GM18502 (cell line): ENCODE data around the gene PRKAR1B.

Experiments used
- ATAC-seq: cut with Tn5 transposase; IDR thresholded peaks from one replicate; pipeline ENCODE4 v1.9.1; 2021; ENCODE audit warnings: mild to moderate bottlenecking; ENCODE audit not compliant: unreplicated experiment, poor library complexity

The PRKAR1B gene

GRCh38 chr7:742791-743190, 15.7 kb upstream of the PRKAR1B start:
- no peak for ATAC-seq

DNA sequence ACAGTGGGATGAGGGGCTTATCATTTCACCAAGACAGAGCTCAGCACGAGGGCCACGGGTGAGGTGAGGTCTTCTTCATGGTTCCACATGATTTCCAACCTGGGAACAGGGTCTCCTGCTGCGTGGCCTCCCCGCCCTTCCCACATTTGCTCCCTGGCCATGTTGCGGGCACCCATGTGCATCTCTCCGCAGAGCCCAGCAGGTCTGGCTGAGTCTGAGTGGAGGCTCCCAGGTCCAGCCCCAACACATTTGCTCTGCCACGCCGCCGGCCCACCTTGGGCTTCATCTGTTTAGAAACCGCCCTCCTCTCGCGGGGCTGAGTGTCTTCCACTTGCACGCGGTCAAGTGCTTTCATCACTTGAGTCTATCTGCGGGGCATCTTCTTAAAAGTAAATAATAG, 14.8 kb upstream of the PRKAR1B start:
- ATAC-seq, result no peak

- no peak for ATAC-seq
These were observed 14.2 kb upstream of the PRKAR1B start for GRCh38 chr7:741191-741671.

DNA sequence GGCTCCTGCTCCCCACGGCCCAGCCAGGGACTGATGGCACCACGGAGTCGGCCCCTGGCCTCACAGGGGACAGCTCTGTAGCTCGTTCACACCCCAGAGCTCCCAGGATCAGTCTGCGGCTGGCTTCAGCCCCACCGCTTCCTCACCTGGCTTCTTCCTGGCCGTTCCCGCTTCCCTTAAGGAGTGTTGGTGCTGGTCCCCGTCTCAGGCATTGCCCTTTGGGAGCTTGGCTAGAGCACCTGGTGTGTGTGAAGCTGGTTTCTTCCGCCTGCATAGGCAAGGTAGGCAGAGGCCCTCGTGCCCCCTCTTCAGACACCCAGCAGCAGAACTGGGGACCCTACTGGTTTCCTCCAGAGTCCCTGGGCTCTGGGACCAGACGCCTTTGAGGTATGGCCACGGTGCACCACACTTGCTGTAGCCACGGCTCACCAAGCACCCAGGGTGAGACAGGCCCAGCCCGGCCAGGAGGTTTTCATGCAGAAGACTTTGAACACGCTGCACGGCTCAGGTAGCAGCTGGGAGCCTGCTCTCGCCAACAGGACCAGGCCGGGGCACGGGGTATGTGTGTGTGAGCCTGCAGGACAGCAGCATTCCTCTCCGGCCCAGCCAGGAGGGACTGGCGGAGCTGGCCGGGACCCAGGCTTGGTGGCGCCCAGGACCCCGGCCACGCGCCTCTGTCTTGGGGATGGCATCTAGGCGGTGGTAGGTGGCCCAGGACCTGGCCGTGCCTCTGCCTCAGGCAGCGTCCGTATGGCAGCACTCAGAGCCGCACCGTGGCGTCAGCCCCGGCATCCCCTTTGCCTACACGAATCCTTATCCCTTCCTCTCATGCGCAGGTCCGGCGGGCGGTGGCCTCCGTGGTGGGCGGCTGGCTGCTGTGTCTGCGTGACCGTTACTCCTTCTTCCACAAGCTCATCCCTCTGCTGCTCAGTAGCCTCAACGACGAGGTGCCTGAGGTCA, 13.2 kb upstream of the PRKAR1B start:
- no peak for ATAC-seq

- no peak for ATAC-seq
These were observed 12.4 kb upstream of the PRKAR1B start for GRCh38 chr7:739455-739982.

DNA sequence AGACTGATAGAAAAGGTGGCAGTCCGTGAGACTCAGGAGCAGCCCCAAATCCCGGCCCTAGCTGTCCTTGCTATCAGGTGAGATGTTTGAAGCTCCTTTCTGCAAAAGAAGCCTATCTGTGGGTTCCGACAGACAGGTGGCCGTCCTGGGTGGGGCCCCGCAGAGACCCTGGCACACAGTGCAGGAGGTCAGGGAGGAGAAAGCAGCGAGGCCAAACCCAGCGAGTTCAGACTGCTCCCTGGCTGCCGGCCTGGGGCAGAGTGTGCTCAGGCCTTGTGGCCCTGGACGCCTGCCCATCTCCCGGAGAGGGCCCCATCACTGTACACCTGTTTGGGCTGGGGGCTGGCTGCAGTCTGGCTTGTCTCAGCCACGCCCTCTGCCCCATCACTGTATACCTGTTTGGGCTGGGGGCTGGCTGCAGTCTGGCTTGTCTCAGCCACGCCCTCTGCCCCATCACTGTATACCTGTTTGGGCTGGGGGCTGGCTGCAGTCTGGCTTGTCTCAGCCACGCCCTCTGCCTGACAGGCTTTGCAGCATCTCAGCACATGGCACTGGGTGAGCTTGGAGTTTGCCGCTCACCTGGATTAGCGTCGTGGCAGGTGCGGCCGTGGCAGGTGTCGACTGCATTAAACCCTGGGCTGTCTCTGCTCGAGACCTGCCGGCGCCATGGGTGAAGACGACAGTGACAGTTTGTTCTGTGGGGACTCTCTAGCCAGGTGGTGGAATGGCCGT, 11.8 kb upstream of the PRKAR1B start:
- no peak for ATAC-seq

- ATAC-seq, result no peak
These were observed 11.2 kb upstream of the PRKAR1B start for GRCh38 chr7:738241-738640.

GRCh38 chr7:734808-735207, 7.7 kb upstream of the PRKAR1B start:
- no peak for ATAC-seq

GRCh38 chr7:734214-734613, 7.1 kb upstream of the PRKAR1B start:
- ATAC-seq, result no peak

GRCh38 chr7:732556-732955, 5.5 kb upstream of the PRKAR1B start:
- no peak for ATAC-seq

- no peak for ATAC-seq
These were observed 5.0 kb upstream of the PRKAR1B start for GRCh38 chr7:732094-732541.

- no peak for ATAC-seq
These were observed 4.5 kb upstream of the PRKAR1B start for GRCh38 chr7:731440-732085.

- no peak for ATAC-seq
These were observed 3.7 kb upstream of the PRKAR1B start for GRCh38 chr7:730501-731439.

- ATAC-seq, result no peak
These were observed 2.3 kb upstream of the PRKAR1B start for GRCh38 chr7:729140-730000.

DNA sequence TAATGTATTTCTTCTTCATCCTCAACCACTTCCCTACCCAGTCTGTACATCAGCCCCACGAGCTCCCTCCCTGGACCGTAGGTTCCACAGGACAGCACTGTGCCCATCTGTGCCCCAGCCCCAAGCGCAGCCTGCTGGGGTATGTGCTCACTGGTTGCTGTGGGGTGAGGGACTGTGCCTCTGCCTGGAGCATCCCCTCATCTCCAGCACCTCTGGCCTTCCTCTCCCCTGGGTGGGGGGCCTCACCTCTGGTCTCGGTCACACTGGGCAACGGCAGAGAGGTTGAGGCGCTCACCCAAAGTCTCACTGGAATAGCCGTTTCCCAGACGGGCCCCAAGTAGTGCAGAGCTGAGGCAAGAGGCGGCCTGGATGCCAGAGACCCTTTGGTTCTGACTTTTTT, 1.5 kb upstream of the PRKAR1B start:
- ATAC-seq, result no peak

DNA sequence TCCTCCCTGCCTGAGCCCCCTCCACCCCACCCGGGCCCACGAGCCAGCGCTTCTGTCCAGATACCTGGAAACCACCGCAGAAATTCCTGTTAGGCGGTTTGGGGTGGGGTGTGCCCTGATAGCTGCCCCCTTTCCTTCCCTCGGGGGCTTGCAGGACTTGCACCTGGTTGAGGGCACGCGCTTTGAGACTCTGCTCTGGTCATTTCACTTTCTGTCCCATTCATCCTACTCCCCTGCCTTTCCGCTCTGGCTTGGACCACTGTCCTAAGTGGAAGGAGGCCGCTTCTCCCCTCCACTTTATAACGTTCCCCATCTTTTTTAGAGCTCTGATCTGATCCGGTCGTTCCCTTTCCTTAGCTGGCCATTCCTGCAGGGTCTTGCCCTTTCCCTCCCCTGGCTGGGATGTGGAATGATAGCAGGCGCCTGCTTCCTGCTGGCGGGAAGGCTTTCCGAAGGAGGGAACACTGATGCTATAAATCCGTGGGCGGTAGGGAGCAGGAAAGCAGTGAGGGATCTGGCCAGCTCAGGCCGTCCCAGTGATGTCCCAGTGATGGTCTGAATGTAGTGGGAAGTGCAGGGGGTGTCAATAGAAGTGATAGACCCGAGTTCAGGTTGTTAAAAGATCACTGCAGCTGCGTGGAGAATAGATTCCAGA, 852 bp upstream of the PRKAR1B start:
- ATAC-seq, result no peak

- peak; percentile 36 for ATAC-seq
These were observed 302 bp downstream of the PRKAR1B start for GRCh38 chr7:726854-727103.

- peak; percentile 88 for ATAC-seq
These were observed 812 bp downstream of the PRKAR1B start, which contains the start of gene DNAAF5 for GRCh38 chr7:726084-726853. DNAAF5 (plus strand) TSS chr7:726699; CDS start chr7:726721, 22 bp downstream.
